Measurements from ENCODE around the gene ELP1. TPM values are rescaled to one million over a fixed set of nuclear protein-coding genes. Genes with fewer than 3 reads are reported as not detected.

ELP1 gene
- total RNA-seq, 1 donor from 2014 or later: 8.8 TPM

GRCh38 chr9:108837530-108837929, 96.4 kb downstream of the ELP1 start:
- intact Hi-C loops (cut with DNase I): no loop called here
- DNase-seq (ENCODE audit: low spot score in 2 of 2): no peak
- Histone ChIP-seq H3K36me3 (no peaks in the 10 kb centered on the region), H3K4me3 (no peak overlapping the region), H3K4me1 (no peaks in the 10 kb centered on the region), H3K27me3 (no peaks in the 10 kb centered on the region), H3K27ac (no peak overlapping the region), H3K9me3 (no peaks in the 10 kb centered on the region)
- no peak for TF ChIP-seq CTCF (IDR thresholded peaks at IDR 0.05)

GRCh38 chr9:108836781-108837180, 97.1 kb downstream of the ELP1 start:
- H3K36me3 ChIP-seq: no peaks in the 10 kb centered on the region
- no peaks in the 10 kb centered on the region for H3K4me1 ChIP-seq
- intact Hi-C loops (cut with DNase I): no loop called here
- H3K27me3 ChIP-seq: no peaks in the 10 kb centered on the region
- no peak for DNase-seq (ENCODE audit: low spot score in 2 of 2)
- no peak for TF ChIP-seq CTCF (IDR thresholded peaks at IDR 0.05)
- H3K4me3 ChIP-seq: no peak overlapping the region
- no peak overlapping the region for H3K27ac ChIP-seq
- no peaks in the 10 kb centered on the region for H3K9me3 ChIP-seq

- H3K4me1 ChIP-seq: no peaks in the 10 kb centered on the region
- no peaks in the 10 kb centered on the region for H3K27me3 ChIP-seq
- no peaks in the 10 kb centered on the region for H3K36me3 ChIP-seq
- no peak for DNase-seq (ENCODE audit: low spot score in 2 of 2)
- no peak overlapping the region for H3K27ac ChIP-seq
- H3K4me3 ChIP-seq: no peak overlapping the region
- no peak for TF ChIP-seq CTCF (IDR thresholded peaks at IDR 0.05)
- intact Hi-C loops (cut with DNase I): no loop called here
- H3K9me3 ChIP-seq: no peaks in the 10 kb centered on the region
Observed at GRCh38 chr9:108836319-108836718, 97.6 kb downstream of the ELP1 start.

- TF ChIP-seq CTCF (IDR thresholded peaks at IDR 0.05): no peak
- Histone ChIP-seq H3K27ac (no peak overlapping the region), H3K9me3 (no peaks in the 10 kb centered on the region), H3K27me3 (no peaks in the 10 kb centered on the region), H3K36me3 (no peaks in the 10 kb centered on the region), H3K4me1 (no peaks in the 10 kb centered on the region), H3K4me3 (no peak overlapping the region)
- no peak for DNase-seq (ENCODE audit: low spot score in 2 of 2)
- intact Hi-C loops (cut with DNase I): no loop called here
Observed at GRCh38 chr9:108835831-108836230, 98.1 kb downstream of the ELP1 start.

- intact Hi-C loops (cut with DNase I): no loop called here
- Histone ChIP-seq H3K4me3 (no peak overlapping the region), H3K27me3 (no peaks in the 10 kb centered on the region), H3K27ac (no peak overlapping the region), H3K36me3 (no peaks in the 10 kb centered on the region), H3K9me3 (no peaks in the 10 kb centered on the region), H3K4me1 (no peaks in the 10 kb centered on the region)
- no peak for TF ChIP-seq CTCF (IDR thresholded peaks at IDR 0.05)
- no peak for DNase-seq (ENCODE audit: low spot score in 2 of 2)
Observed at GRCh38 chr9:108834959-108835665, 98.8 kb downstream of the ELP1 start.

- H3K27ac ChIP-seq: no peak overlapping the region
- intact Hi-C loops (cut with DNase I): no loop called here
- no peaks in the 10 kb centered on the region for H3K9me3 ChIP-seq
- no peaks in the 10 kb centered on the region for H3K27me3 ChIP-seq
- no peak for TF ChIP-seq CTCF (IDR thresholded peaks at IDR 0.05)
- H3K36me3 ChIP-seq: no peaks in the 10 kb centered on the region
- no peak overlapping the region for H3K4me3 ChIP-seq
- no peak for DNase-seq (ENCODE audit: low spot score in 2 of 2)
- no peaks in the 10 kb centered on the region for H3K4me1 ChIP-seq
Observed at GRCh38 chr9:108832179-108832500, 101.8 kb downstream of the ELP1 start.

Data from ascending aorta (tissue), 2 donors.